ENCODE measurements around the gene CEP63.

DNA sequence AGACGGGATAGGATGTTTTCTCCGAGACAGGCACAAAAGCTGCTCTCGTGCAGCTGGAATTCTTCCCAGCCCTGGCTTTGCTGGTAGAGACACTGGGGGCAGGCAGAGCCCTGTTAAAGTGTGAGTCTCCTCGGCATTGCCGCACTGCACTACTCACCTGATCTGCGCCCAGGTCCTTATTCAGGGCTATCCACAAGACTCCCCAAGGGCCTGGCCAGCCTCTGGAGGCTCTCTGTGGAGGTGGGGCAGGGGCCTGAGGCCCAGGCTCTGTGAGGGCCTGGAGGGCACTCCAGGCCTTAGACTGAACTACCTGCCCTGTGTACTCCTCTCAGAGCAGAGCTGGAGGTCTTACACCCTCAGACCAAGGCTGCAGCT lies 116.6 kb downstream of the CEP63 start:
- TF ChIP-seq EZH2 (IDR thresholded peaks at IDR 0.05; ENCODE audit: borderline replicate concordance, insufficient read depth, low read length, poor library complexity, severe bottlenecking) (no peak), POLR2AphosphoS5 (IDR thresholded peaks at IDR 0.05) (no peak)
- TF ChIP-seq, protein P1, sequence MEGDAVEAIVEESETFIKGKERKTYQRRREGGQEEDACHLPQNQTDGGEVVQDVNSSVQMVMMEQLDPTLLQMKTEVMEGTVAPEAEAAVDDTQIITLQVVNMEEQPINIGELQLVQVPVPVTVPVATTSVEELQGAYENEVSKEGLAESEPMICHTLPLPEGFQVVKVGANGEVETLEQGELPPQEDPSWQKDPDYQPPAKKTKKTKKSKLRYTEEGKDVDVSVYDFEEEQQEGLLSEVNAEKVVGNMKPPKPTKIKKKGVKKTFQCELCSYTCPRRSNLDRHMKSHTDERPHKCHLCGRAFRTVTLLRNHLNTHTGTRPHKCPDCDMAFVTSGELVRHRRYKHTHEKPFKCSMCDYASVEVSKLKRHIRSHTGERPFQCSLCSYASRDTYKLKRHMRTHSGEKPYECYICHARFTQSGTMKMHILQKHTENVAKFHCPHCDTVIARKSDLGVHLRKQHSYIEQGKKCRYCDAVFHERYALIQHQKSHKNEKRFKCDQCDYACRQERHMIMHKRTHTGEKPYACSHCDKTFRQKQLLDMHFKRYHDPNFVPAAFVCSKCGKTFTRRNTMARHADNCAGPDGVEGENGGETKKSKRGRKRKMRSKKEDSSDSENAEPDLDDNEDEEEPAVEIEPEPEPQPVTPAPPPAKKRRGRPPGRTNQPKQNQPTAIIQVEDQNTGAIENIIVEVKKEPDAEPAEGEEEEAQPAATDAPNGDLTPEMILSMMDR (IDR thresholded peaks at IDR 0.05; ENCODE audit: poor library complexity, severe bottlenecking) = peak; percentile 40
